Esophagus muscularis mucosa (tissue), 3 donors: ENCODE results near the gene MAGI2.

Experiments
- POLR2AphosphoS5 ChIP-seq, 2 donors: sonication (generic); formaldehyde crosslinking; IDR thresholded peaks; one replicate each; pipeline ENCODE4 v1.6.1; 2017; ENCODE audit warnings: antibody characterized with exemption in 2 of 2
- TF ChIP-seq, protein P1 (sequence below), 3 experiments: fragments of 200-600 bp in 2 of 3; fragments of 450-650 bp in 1 of 3; sonication (generic) in 2 of 3; IDR thresholded peaks; one replicate each; pipeline ENCODE4 v1.5.1; 2017 to 2019; ENCODE audit warnings: antibody characterized with exemption in 3 of 3, mild to moderate bottlenecking in 2 of 3, moderate library complexity in 1 of 3

DNA sequence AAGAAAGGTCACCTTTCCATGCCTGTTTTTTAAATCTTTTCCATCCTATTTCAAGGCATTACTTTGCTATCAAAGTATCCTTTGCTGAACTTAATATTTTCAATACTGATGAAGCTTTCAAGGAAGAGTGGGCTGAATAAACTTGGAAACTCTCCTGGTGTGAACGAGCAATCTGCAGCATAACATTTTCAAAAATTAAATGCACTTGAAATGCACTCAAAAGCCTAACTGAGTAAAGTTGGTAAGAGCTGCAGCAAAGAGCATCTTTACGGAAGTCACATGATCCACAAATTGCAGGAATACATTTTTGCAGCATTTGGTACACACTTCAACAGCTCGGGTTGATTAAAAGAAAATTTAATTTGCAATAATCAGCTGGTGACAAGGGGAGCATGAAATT, 1287.6 kb downstream of the MAGI2 start:
- no peak for TF ChIP-seq POLR2AphosphoS5 (IDR thresholded peaks at IDR 0.05)
- TF ChIP-seq, protein P1, sequence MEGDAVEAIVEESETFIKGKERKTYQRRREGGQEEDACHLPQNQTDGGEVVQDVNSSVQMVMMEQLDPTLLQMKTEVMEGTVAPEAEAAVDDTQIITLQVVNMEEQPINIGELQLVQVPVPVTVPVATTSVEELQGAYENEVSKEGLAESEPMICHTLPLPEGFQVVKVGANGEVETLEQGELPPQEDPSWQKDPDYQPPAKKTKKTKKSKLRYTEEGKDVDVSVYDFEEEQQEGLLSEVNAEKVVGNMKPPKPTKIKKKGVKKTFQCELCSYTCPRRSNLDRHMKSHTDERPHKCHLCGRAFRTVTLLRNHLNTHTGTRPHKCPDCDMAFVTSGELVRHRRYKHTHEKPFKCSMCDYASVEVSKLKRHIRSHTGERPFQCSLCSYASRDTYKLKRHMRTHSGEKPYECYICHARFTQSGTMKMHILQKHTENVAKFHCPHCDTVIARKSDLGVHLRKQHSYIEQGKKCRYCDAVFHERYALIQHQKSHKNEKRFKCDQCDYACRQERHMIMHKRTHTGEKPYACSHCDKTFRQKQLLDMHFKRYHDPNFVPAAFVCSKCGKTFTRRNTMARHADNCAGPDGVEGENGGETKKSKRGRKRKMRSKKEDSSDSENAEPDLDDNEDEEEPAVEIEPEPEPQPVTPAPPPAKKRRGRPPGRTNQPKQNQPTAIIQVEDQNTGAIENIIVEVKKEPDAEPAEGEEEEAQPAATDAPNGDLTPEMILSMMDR (IDR thresholded peaks at IDR 0.05) = no peak
